DND-41 (cell line): Measurements from ENCODE around the gene ALDOA.

ENCODE experiments used
- CTCF ChIP-seq: IDR thresholded peaks from 2 replicates; pipeline ENCODE4 v1.5.1; 2012; ENCODE audit warnings: borderline replicate concordance, low read length, moderate library complexity, mild to moderate bottlenecking; ENCODE audit not compliant: poor library complexity, severe bottlenecking; ENCODE audit errors: extremely low read depth
- EZH2 ChIP-seq: IDR thresholded peaks from 3 replicates; pipeline ENCODE4 v1.6.1; 2012; ENCODE audit warnings: borderline replicate concordance, low read depth, mild to moderate bottlenecking, moderate library complexity, low read length, inconsistent platforms; ENCODE audit not compliant: severe bottlenecking

GRCh38 chr16:30096862-30097563 lies 31.5 kb downstream of the ALDOA start:
- TF ChIP-seq EZH2 (no peak), CTCF (no peak)
